ENCODE measurements around the gene UMAD1. TPM values are rescaled to one million over a fixed set of nuclear protein-coding genes. Genes with fewer than 3 reads are reported as not detected.

The UMAD1 gene
- total RNA-seq (18.0 TPM), polyA plus RNA-seq (ENCODE audit: insufficient read depth, low read depth, low replicate concordance) (20.3 TPM)
- long read RNA-seq, donor 1, partial matches to known transcripts = 0 of 3 reads
- long read RNA-seq, donor 1, other reads (novel, unspliced or antisense) = 0 of 3 reads
- long read RNA-seq, donor 2 = 0 reads
- long read RNA-seq, donor 3, partial matches to known transcripts = 0 of 1 reads
- long read RNA-seq, donor 3, other reads (novel, unspliced or antisense) = 0 of 1 reads
- long read RNA-seq, donor 4 = 0 reads
- long read RNA-seq, donor 5 = 0 reads
- long read RNA-seq, donor 6, partial matches to known transcripts = 11 of 14 reads
- long read RNA-seq, donor 6, other reads (novel, unspliced or antisense) = 0 of 14 reads
- long read RNA-seq, donor 7, partial matches to known transcripts = 1 of 16 reads
- long read RNA-seq, donor 7, other reads (novel, unspliced or antisense) = 14 of 16 reads
- long read RNA-seq, donor 8 = 0 reads
- long read RNA-seq, donor 9, partial matches to known transcripts = 0 of 1 reads
- long read RNA-seq, donor 9, other reads (novel, unspliced or antisense) = 0 of 1 reads
- long read RNA-seq, donor 10, partial matches to known transcripts = 6 of 6 reads
- long read RNA-seq, donor 10, other reads (novel, unspliced or antisense) = 0 of 6 reads

DNA sequence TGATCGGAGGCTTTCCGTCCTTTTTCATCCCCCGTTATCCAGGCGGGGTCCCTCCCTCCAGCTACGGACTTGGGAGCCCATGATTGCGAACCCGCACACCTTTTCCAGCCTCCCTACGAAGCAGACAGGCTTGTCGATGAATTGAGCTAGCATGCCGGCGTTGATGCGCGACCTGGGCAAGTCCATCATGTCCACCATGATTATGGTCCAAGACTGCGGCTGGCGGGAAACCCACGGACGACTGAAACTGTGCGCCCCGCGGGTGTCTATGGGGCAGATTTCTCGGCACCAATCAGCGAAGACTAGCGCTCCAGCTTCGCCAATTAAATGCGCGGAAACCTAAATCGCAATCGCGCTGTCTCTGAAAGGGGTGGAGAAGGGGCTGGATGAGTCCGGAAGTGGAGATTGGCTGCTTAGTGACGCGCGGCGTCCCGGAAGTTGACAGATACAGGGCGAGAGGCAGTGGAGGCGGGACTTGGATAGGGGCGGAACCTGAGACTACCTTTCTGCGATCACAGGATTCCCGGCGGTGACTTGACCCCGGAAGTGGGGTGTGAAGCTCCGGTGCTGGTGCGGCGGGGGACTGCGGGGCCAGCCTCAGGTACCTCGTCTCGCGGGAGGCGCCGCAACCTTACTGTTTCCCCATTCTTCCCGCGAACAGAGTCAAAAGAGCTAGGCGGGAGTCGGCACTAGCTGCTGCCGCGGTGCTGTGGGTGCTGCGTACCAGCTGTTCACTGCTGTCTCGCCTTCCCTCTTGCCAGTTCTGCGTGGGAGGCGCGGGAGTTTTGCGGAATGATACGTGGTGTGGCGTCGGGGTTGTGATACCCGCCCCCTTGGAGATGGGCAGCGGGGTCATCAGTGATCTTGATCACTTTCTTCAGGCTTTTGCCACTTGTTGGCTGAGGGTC, at the start of gene UMAD1:
Gene UMAD1, plus strand, starts transcription at position 532 of the 908 bp plus-strand sequence. CDS start 32,620 bp downstream, outside the sequence.
- H3K9me3 ChIP-seq (ENCODE audit: control insufficient read depth in 2 of 3, insufficient read depth in 1 of 3, low read length in 3 of 3) = no peaks in the 10 kb centered on the region
- peak; percentile 98 for FAIRE-seq
- peaks cover 0 to 3% (median 2%) of the 10 kb centered on the region in 3 donors for H3K36me3 ChIP-seq (ENCODE audit: control insufficient read depth in 2 of 3, insufficient read depth in 3 of 3, low read length in 3 of 3)
- peak; percentile 99 to 100 (median 99) for DNase-seq
- H3K4me1 ChIP-seq (ENCODE audit: control insufficient read depth in 2 of 3, insufficient read depth in 2 of 3, low read depth in 1 of 3, low read length in 3 of 3) = peaks cover 3 to 6% (median 5%) of the 10 kb centered on the region in 3 donors
- H3K4me3 ChIP-seq (ENCODE audit: low read length in 3 of 3) = peak within 1 kb of the TSS; percentile 92 to 99 (median 96)
- TF ChIP-seq, protein P1, sequence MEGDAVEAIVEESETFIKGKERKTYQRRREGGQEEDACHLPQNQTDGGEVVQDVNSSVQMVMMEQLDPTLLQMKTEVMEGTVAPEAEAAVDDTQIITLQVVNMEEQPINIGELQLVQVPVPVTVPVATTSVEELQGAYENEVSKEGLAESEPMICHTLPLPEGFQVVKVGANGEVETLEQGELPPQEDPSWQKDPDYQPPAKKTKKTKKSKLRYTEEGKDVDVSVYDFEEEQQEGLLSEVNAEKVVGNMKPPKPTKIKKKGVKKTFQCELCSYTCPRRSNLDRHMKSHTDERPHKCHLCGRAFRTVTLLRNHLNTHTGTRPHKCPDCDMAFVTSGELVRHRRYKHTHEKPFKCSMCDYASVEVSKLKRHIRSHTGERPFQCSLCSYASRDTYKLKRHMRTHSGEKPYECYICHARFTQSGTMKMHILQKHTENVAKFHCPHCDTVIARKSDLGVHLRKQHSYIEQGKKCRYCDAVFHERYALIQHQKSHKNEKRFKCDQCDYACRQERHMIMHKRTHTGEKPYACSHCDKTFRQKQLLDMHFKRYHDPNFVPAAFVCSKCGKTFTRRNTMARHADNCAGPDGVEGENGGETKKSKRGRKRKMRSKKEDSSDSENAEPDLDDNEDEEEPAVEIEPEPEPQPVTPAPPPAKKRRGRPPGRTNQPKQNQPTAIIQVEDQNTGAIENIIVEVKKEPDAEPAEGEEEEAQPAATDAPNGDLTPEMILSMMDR (IDR thresholded peaks at IDR 0.05; ENCODE audit: borderline replicate concordance, extremely low read depth, insufficient read depth) = no peak
- intact Hi-C loops (cut with DNase I) = no loop called here
- no peaks in the 10 kb centered on the region for H3K27me3 ChIP-seq (ENCODE audit: control insufficient read depth, insufficient read depth, low read length)
- peak within 1 kb of the TSS; percentile 74 to 98 (median 88) for H3K9ac ChIP-seq (ENCODE audit: low read length in 3 of 3)
- H3K27ac ChIP-seq (ENCODE audit: low read depth in 2 of 2, low read length in 2 of 2) = peak within 1 kb of the TSS; percentile 87 to 94

DNA sequence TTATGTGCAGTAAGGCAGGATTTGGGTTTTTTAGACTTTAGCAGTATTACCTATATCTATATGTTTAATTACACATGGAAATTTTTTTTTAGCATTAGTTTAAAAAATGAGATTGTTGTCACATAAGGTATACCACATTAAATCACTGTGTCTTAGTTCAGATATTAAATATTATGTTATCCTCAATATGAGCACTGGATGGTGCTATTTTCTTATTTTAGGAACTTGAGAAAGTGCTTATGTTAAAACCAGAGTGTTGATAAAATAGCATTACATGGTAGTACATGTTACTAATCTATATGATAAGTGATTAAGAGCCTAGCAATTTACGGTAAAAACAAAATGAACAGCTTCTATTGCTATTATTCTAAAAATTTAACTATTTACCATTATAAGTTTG, 45.1 kb upstream of the UMAD1 start:
- peak; percentile 96 for FAIRE-seq

DNA sequence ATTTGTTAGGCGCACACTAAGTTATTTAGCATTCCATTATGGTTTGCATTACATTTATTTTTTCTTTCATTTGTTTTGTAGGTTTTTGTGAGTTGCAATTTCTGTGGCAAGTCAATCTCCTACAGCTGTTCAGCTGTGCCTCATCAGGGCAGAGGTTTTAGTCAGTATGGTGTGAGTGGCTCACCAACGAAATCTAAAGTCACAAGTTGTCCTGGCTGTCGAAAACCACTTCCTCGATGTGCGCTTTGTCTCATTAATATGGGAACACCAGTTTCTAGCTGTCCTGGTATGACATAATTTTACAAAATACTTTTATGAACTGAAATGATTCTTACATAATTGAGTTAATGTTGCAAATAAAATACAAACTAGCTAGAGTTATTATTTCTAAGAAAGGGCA, 44.4 kb upstream of the UMAD1 start:
- intact Hi-C loops (cut with DNase I) = no loop called here
- Histone ChIP-seq H3K4me1 (ENCODE audit: control insufficient read depth in 2 of 3, insufficient read depth in 2 of 3, low read depth in 1 of 3, low read length in 3 of 3) (no peaks in the 10 kb centered on the region), H3K4me3 (ENCODE audit: low read length in 3 of 3) (no peak overlapping the region), H3K36me3 (ENCODE audit: control insufficient read depth in 2 of 3, insufficient read depth in 3 of 3, low read length in 3 of 3) (peaks cover 0 to 11% (median 7%) of the 10 kb centered on the region in 3 donors), H3K9me3 (ENCODE audit: control insufficient read depth in 2 of 3, insufficient read depth in 1 of 3, low read length in 3 of 3) (no peaks in the 10 kb centered on the region), H3K27me3 (ENCODE audit: control insufficient read depth, insufficient read depth, low read length) (no peaks in the 10 kb centered on the region), H3K9ac (ENCODE audit: low read length in 3 of 3) (no peak overlapping the region), H3K27ac (ENCODE audit: low read depth in 2 of 2, low read length in 2 of 2) (no peak overlapping the region)
- DNase-seq (no peak), FAIRE-seq (no peak)
- TF ChIP-seq, protein P1 (IDR thresholded peaks at IDR 0.05; ENCODE audit: borderline replicate concordance, extremely low read depth, insufficient read depth) = no peak

More for the DNA sequence above, 45.1 kb upstream of the UMAD1 start:
- intact Hi-C loops (cut with DNase I) = no loop called here
- H3K9ac ChIP-seq (ENCODE audit: low read length in 3 of 3) = no peak overlapping the region
- no peak overlapping the region for H3K4me3 ChIP-seq (ENCODE audit: low read length in 3 of 3)
- H3K27ac ChIP-seq (ENCODE audit: low read depth in 2 of 2, low read length in 2 of 2) = no peak overlapping the region
- peak in 2 of 5 donors; percentile 16 to 23 for DNase-seq
- peaks cover 0 to 11% (median 7%) of the 10 kb centered on the region in 3 donors for H3K36me3 ChIP-seq (ENCODE audit: control insufficient read depth in 2 of 3, insufficient read depth in 3 of 3, low read length in 3 of 3)
- H3K4me1 ChIP-seq (ENCODE audit: control insufficient read depth in 2 of 3, insufficient read depth in 2 of 3, low read depth in 1 of 3, low read length in 3 of 3) = no peaks in the 10 kb centered on the region
- no peaks in the 10 kb centered on the region for H3K27me3 ChIP-seq (ENCODE audit: control insufficient read depth, insufficient read depth, low read length)
- TF ChIP-seq, protein P1 (IDR thresholded peaks at IDR 0.05; ENCODE audit: borderline replicate concordance, extremely low read depth, insufficient read depth) = peak; percentile 22
- no peaks in the 10 kb centered on the region for H3K9me3 ChIP-seq (ENCODE audit: control insufficient read depth in 2 of 3, insufficient read depth in 1 of 3, low read length in 3 of 3)
